CD14-positive monocyte (primary cell): Measurements from ENCODE around the gene ZNF32. TPM values are rescaled to one million over a fixed set of nuclear protein-coding genes. Genes with fewer than 3 reads are reported as not detected.

ENCODE experiments used
- DNase-seq, 3 donors: peaks; one replicate each; pipeline ENCODE4 v3.0.0-alpha.2; 2011 to 2022
- H2AFZ ChIP-seq: 2 replicates; pipeline ENCODE4 v1.6.0; 2012; ENCODE audit warnings: mild to moderate bottlenecking, low read depth, low read length, inconsistent platforms; ENCODE audit not compliant: insufficient read depth, poor library complexity, severe bottlenecking
- H3K27ac ChIP-seq, 2 donors: 1 replicate in 1 of 2; 2 replicates in 1 of 2; pipeline ENCODE4 v1.5.1; 2012 to 2013; ENCODE audit warnings: low read length in 2 of 2, control low read depth in 1 of 2, inconsistent platforms in 1 of 2, low read depth in 1 of 2, mild to moderate bottlenecking in 1 of 2
- H3K27me3 ChIP-seq, 2 donors: one replicate each; pipeline versions ENCODE4 v1.6.0 to v1.6.1; 2011 to 2013; ENCODE audit warnings: low read length in 2 of 2; ENCODE audit not compliant: control insufficient read depth in 2 of 2, insufficient read depth in 2 of 2
- H3K36me3 ChIP-seq, 2 donors: replicated peaks in 1 of 2; 1 replicate in 1 of 2; 2 replicates in 1 of 2; pipeline versions ENCODE4 v1.5.1 to v1.6.1; 2012 to 2013; ENCODE audit warnings: low read length in 2 of 2, control low read depth in 1 of 2, inconsistent platforms in 1 of 2, mild to moderate bottlenecking in 1 of 2; ENCODE audit not compliant: insufficient read depth in 2 of 2, control insufficient read depth in 1 of 2
- H3K4me1 ChIP-seq, 2 donors: 1 replicate in 1 of 2; 2 replicates in 1 of 2; pipeline versions ENCODE4 v1.5.1 to v1.6.1; 2012 to 2013; ENCODE audit warnings: low read length in 2 of 2, control low read depth in 1 of 2, inconsistent platforms in 1 of 2, mild to moderate bottlenecking in 1 of 2, moderate library complexity in 1 of 2; ENCODE audit not compliant: insufficient read depth in 2 of 2, control insufficient read depth in 1 of 2
- H3K4me2 ChIP-seq: replicated peaks from 2 replicates; pipeline ENCODE3; 2012; ENCODE audit warnings: low read length, moderate library complexity, mild to moderate bottlenecking; ENCODE audit not compliant: poor library complexity, severe bottlenecking; ENCODE audit errors: extremely low read depth
- H3K4me3 ChIP-seq, 3 experiments: fragments of 200-600 bp in 1 of 3; sonication (generic) in 1 of 3; replicated peaks in 1 of 3; 1 replicate in 2 of 3; 2 replicates in 1 of 3; pipeline ENCODE4 v1.5.1; 2011 to 2013; ENCODE audit warnings: low read length in 3 of 3, mild to moderate bottlenecking in 3 of 3, control low read depth in 2 of 3, low read depth in 2 of 3, inconsistent platforms in 1 of 3, moderate library complexity in 1 of 3
- H3K79me2 ChIP-seq: 2 replicates; pipeline ENCODE4 v1.6.0; 2012; ENCODE audit warnings: mild to moderate bottlenecking, control low read depth, inconsistent platforms, low read length, moderate library complexity; ENCODE audit not compliant: insufficient read depth
- H3K9ac ChIP-seq: 2 replicates; pipeline ENCODE4 v1.6.0; 2017; ENCODE audit warnings: low read length, mild to moderate bottlenecking; ENCODE audit not compliant: insufficient read depth, poor library complexity, severe bottlenecking
- H3K9me3 ChIP-seq, 2 donors: replicated peaks in 1 of 2; 1 replicate in 1 of 2; 2 replicates in 1 of 2; pipeline versions ENCODE4 v1.5.1 to v1.6.1; 2012 to 2013; ENCODE audit warnings: low read length in 2 of 2, control low read depth in 1 of 2; ENCODE audit not compliant: control insufficient read depth in 1 of 2, insufficient read depth in 1 of 2
- H4K20me1 ChIP-seq: 2 replicates; pipeline ENCODE4 v1.6.0; 2012; ENCODE audit warnings: mild to moderate bottlenecking, low read length, control low read depth, moderate library complexity; ENCODE audit not compliant: insufficient read depth
- H3K27ac Mint-ChIP-seq, 7 donors: one replicate each; pipeline ENCODE4 v1.8.0; 2020; ENCODE audit warnings: mild to moderate bottlenecking in 7 of 7, mixed read lengths in 7 of 7, moderate library complexity in 6 of 7, inconsistent platforms in 2 of 7
- H3K27me3 Mint-ChIP-seq, 3 donors: one replicate each; pipeline ENCODE4 v1.8.0; 2021 to 2022; ENCODE audit warnings: low read depth in 3 of 3, mild to moderate bottlenecking in 3 of 3, mixed read lengths in 3 of 3, moderate library complexity in 3 of 3, inconsistent platforms in 1 of 3
- H3K36me3 Mint-ChIP-seq, 2 donors: one replicate each; pipeline ENCODE4 v1.8.0; 2020; ENCODE audit warnings: mixed read lengths in 2 of 2, inconsistent platforms in 1 of 2, mild to moderate bottlenecking in 1 of 2
- H3K4me1 Mint-ChIP-seq: one replicate; pipeline ENCODE4 v1.8.0; 2020; ENCODE audit warnings: mild to moderate bottlenecking, mixed read lengths
- H3K4me3 Mint-ChIP-seq, 2 donors: one replicate each; pipeline ENCODE4 v1.8.0; 2020; ENCODE audit warnings: mild to moderate bottlenecking in 2 of 2, mixed read lengths in 2 of 2, moderate library complexity in 1 of 2
- H3K9me3 Mint-ChIP-seq, 7 donors: one replicate each; pipeline ENCODE4 v1.8.0; 2020 to 2022; ENCODE audit warnings: mixed read lengths in 7 of 7, mild to moderate bottlenecking in 6 of 7, moderate library complexity in 6 of 7, inconsistent platforms in 2 of 7
- CTCF ChIP-seq: fragments of 200-600 bp; IDR thresholded peaks from one replicate; pipeline ENCODE4 v1.8.0; 2022; ENCODE audit warnings: antibody characterized with exemption, mild to moderate bottlenecking
- WGBS: methylation state at CpG from one replicate; pipeline ENCODE4 v1.1.5; 2013; ENCODE audit warnings: missing lambda C conversion rate; ENCODE audit not compliant: insufficient coverage; 5-methylcytosine and 5-hydroxymethylcytosine counted together
- intact Hi-C, 2 donors: fragments of 100-400 bp; cut with micrococcal nuclease; formaldehyde crosslinking; loops; one replicate each; pipeline versions ENCODE4 v1.15.0 to v1.15.1; 2023
- polyA plus RNA-seq, 3 donors: library from polyadenylated mRNA; depleted of rRNA in 1 of 3; unstranded in 2 of 3; stranded (reverse) in 1 of 3; fragments of 300-500 nt in 2 of 3; fragments of >200 nt in 1 of 3; fragmentation: Illumina TruSeq in 2 of 3; gene quantifications; 1 replicate in 2 of 3; 2 replicates in 1 of 3; pipeline ENCODE4 v1.2.3, GENCODE V29; 2012 to 2021

Gene ZNF32
- polyA plus RNA-seq, 3 donors = 16.7 to 33.6 (median 33.0) TPM

GRCh38 chr10:43619368-43619767 lies 29.3 kb downstream of the ZNF32 start:
- TF ChIP-seq CTCF = no peak
- Histone ChIP-seq H3K36me3 (peaks cover 9 to 23% of the 10 kb centered on the region in 2 donors), H3K9me3 (peaks cover 43 to 68% of the 10 kb centered on the region in 2 donors), H3K9ac (no peak overlapping the region), H3K4me3 (no peak overlapping the region), H3K27me3 (no peaks in the 10 kb centered on the region), H3K27ac (no peak overlapping the region), H3K4me2 (no peak overlapping the region), H2AFZ (no peak overlapping the region), H3K4me1 (peaks cover 0 to 4% of the 10 kb centered on the region in 2 donors), H4K20me1 (no peaks in the 10 kb centered on the region), H3K79me2 (no peaks in the 10 kb centered on the region)
- Mint-ChIP-seq H3K9me3 (peaks cover 22 to 70% (median 51%) of the 10 kb centered on the region in 7 donors), H3K4me3 (no peak overlapping the region), H3K4me1 (peaks cover 5% of the 10 kb centered on the region), H3K36me3 (peaks cover 18 to 19% of the 10 kb centered on the region in 2 donors), H3K27me3 (no peaks in the 10 kb centered on the region), H3K27ac (no peak overlapping the region)
- WGBS = no CpG with 5 or more reads among the region's 2 CpGs
- DNase-seq = no peak
- intact Hi-C loops = no loop called here

GRCh38 chr10:43616697-43617370 lies 31.8 kb downstream of the ZNF32 start:
- H3K9me3 ChIP-seq = peaks cover 46 to 70% of the 10 kb centered on the region in 2 donors
- H3K79me2 ChIP-seq = no peaks in the 10 kb centered on the region
- H2AFZ ChIP-seq = no peak overlapping the region
- no peaks in the 10 kb centered on the region for H3K27me3 ChIP-seq
- H3K36me3 ChIP-seq = peaks cover 9 to 41% of the 10 kb centered on the region in 2 donors
- no CpG with 5 or more reads among the region's 6 CpGs for WGBS
- DNase-seq = no peak
- H3K9ac ChIP-seq = no peak overlapping the region
- H3K4me2 ChIP-seq = no peak overlapping the region
- intact Hi-C loops = no loop called here
- H3K27ac ChIP-seq = no peak overlapping the region
- H3K4me1 Mint-ChIP-seq = no peaks in the 10 kb centered on the region
- H3K4me3 Mint-ChIP-seq = no peak overlapping the region
- H3K36me3 Mint-ChIP-seq = peaks cover 31 to 40% of the 10 kb centered on the region in 2 donors
- no peak overlapping the region for H3K27ac Mint-ChIP-seq
- H4K20me1 ChIP-seq = no peaks in the 10 kb centered on the region
- H3K27me3 Mint-ChIP-seq = no peaks in the 10 kb centered on the region
- H3K4me1 ChIP-seq = no peaks in the 10 kb centered on the region
- H3K9me3 Mint-ChIP-seq = peaks cover 26 to 71% (median 57%) of the 10 kb centered on the region in 7 donors
- H3K4me3 ChIP-seq = no peak overlapping the region
- TF ChIP-seq CTCF = no peak
